Neural cell (in vitro differentiated cells): ENCODE data around the gene CCNT2. TPM values are rescaled to one million over a fixed set of nuclear protein-coding genes. Genes with fewer than 3 reads are reported as not detected.

Experiments
- H2AFZ ChIP-seq: fragments of 200-600, 300-800 bp; sonication (generic), shearing (Covaris generic); 2 replicates; pipeline ENCODE4 v1.6.0; 2014; ENCODE audit warnings: low read depth, mild to moderate bottlenecking, antibody characterized with exemption, low read length, moderate library complexity
- H3F3A ChIP-seq: fragments of 200-600 bp; shearing (Covaris generic); 2 replicates; pipeline ENCODE4 v1.6.1; 2016; ENCODE audit warnings: mild to moderate bottlenecking, moderate library complexity, mixed read lengths, antibody characterized with exemption, low read length; ENCODE audit not compliant: insufficient read depth, poor library complexity, severe bottlenecking
- H3K27ac ChIP-seq: fragments of 200-600, 300-800 bp; sonication (generic), shearing (Covaris generic); 2 replicates; pipeline ENCODE4 v1.5.1; 2014; ENCODE audit warnings: mild to moderate bottlenecking, low read length, moderate library complexity
- H3K27me3 ChIP-seq: fragments of 300-800, 200-600 bp; sonication (generic), shearing (Covaris generic); 2 replicates; pipeline ENCODE4 v1.6.0; 2014; ENCODE audit warnings: mild to moderate bottlenecking, low read depth, low read length, moderate library complexity; ENCODE audit not compliant: insufficient read depth
- H3K36me3 ChIP-seq: fragments of 300-800, 200-600 bp; sonication (generic), shearing (Covaris generic); 2 replicates; pipeline ENCODE4 v1.5.1; 2014; ENCODE audit warnings: mild to moderate bottlenecking, antibody characterized with exemption, low read length, moderate library complexity; ENCODE audit not compliant: insufficient read depth
- H3K4me2 ChIP-seq: fragments of 300-800, 200-600 bp; sonication (generic), shearing (Covaris generic); 2 replicates; pipeline ENCODE4 v1.6.0; 2014; ENCODE audit warnings: mild to moderate bottlenecking, low read length
- H3K4me3 ChIP-seq: fragments of 300-800, 200-600 bp; sonication (generic), shearing (Covaris generic); 2 replicates; pipeline ENCODE4 v1.5.1; 2014; ENCODE audit warnings: mild to moderate bottlenecking, low read length, moderate library complexity
- H3K79me2 ChIP-seq: fragments of 200-600 bp; shearing (Covaris generic); replicated peaks from 2 replicates; pipeline ENCODE4 v1.6.0; 2014; ENCODE audit warnings: mild to moderate bottlenecking, low read length, moderate library complexity; ENCODE audit not compliant: insufficient read depth
- H3K9ac ChIP-seq: fragments of 300-800, 200-600 bp; sonication (generic), shearing (Covaris generic); 2 replicates; pipeline ENCODE4 v1.6.1; 2016; ENCODE audit warnings: mild to moderate bottlenecking, low read length, mixed read lengths
- H3K9me2 ChIP-seq: fragments of 200-600 bp; shearing (Covaris generic); 2 replicates; pipeline ENCODE4 v1.6.1; 2016; ENCODE audit warnings: mild to moderate bottlenecking, low read length, mixed read lengths; ENCODE audit not compliant: insufficient read depth
- H3K9me3 ChIP-seq: fragments of 200-600, 300-800 bp; sonication (generic), shearing (Covaris generic); 2 replicates; pipeline ENCODE4 v1.6.1; 2016; ENCODE audit warnings: mild to moderate bottlenecking, mixed run types, low read length, moderate library complexity, mixed read lengths
- H4K20me1 ChIP-seq: fragments of 200-600 bp; shearing (Covaris generic); 2 replicates; pipeline ENCODE4 v1.6.1; 2016; ENCODE audit warnings: mild to moderate bottlenecking, mixed run types; ENCODE audit not compliant: insufficient read depth
- EP300 ChIP-seq: fragments of 450-650 bp; conservative IDR thresholded peaks from 2 replicates; pipeline ENCODE4 v1.6.1; 2014; ENCODE audit warnings: antibody characterized with exemption, mild to moderate bottlenecking, moderate library complexity; ENCODE audit not compliant: poor library complexity, severe bottlenecking
- EZH2 ChIP-seq: fragments of 200-600, 300-800 bp; shearing (Covaris generic), sonication (generic); IDR thresholded peaks from 2 replicates; pipeline ENCODE4 v1.6.1; 2014; ENCODE audit warnings: antibody characterized with exemption, low read length, borderline replicate concordance, mild to moderate bottlenecking; ENCODE audit not compliant: insufficient read depth, poor library complexity, severe bottlenecking
- MXI1 ChIP-seq: fragments of 450-650 bp; conservative IDR thresholded peaks from 2 replicates; pipeline ENCODE4 v1.6.1; 2014; ENCODE audit warnings: antibody characterized with exemption, mild to moderate bottlenecking; ENCODE audit not compliant: poor library complexity, severe bottlenecking
- POLR2AphosphoS5 ChIP-seq: IDR thresholded peaks from 2 replicates; pipeline ENCODE4 v1.6.1; 2012
- RAD21 ChIP-seq: fragments of 450-650 bp; conservative IDR thresholded peaks from 2 replicates; pipeline ENCODE4 v1.6.1; 2014; ENCODE audit warnings: antibody characterized with exemption, mild to moderate bottlenecking, moderate library complexity
- REST ChIP-seq: IDR thresholded peaks from 2 replicates; pipeline ENCODE4 v1.6.1; 2012; ENCODE audit warnings: borderline replicate concordance
- SMC3 ChIP-seq: fragments of 450-650 bp; conservative IDR thresholded peaks from 2 replicates; pipeline ENCODE4 v1.6.1; 2014; ENCODE audit warnings: antibody characterized with exemption, mild to moderate bottlenecking, moderate library complexity; ENCODE audit not compliant: poor library complexity
- TAF1 ChIP-seq: IDR thresholded peaks from 2 replicates; pipeline ENCODE4 v1.6.1; 2012; ENCODE audit warnings: low read depth
- polyA plus RNA-seq: library from polyadenylated mRNA; depleted of rRNA; stranded (reverse); fragments of >200 nt; gene quantifications from 2 replicates; pipeline ENCODE4 v1.2.3, GENCODE V29; 2014
- TF ChIP-seq, protein P1 (sequence below): fragments of 450-650 bp; IDR thresholded peaks from 2 replicates; pipeline ENCODE4 v1.5.1; 2014; ENCODE audit warnings: antibody characterized with exemption, mild to moderate bottlenecking, moderate library complexity; ENCODE audit not compliant: poor library complexity, severe bottlenecking

Gene CCNT2
- polyA plus RNA-seq, 1 donor from 2014 or later, result 134 TPM

- no peaks in the 10 kb centered on the region for H3K9me2 ChIP-seq
- H3K4me2 ChIP-seq, result no peak overlapping the region
- no peaks in the 10 kb centered on the region for H3K27me3 ChIP-seq
- no peaks in the 10 kb centered on the region for H3F3A ChIP-seq
- no peak for TF ChIP-seq TAF1
- no peak for TF ChIP-seq RAD21
- no peak for TF ChIP-seq MXI1
- TF ChIP-seq, protein P1, sequence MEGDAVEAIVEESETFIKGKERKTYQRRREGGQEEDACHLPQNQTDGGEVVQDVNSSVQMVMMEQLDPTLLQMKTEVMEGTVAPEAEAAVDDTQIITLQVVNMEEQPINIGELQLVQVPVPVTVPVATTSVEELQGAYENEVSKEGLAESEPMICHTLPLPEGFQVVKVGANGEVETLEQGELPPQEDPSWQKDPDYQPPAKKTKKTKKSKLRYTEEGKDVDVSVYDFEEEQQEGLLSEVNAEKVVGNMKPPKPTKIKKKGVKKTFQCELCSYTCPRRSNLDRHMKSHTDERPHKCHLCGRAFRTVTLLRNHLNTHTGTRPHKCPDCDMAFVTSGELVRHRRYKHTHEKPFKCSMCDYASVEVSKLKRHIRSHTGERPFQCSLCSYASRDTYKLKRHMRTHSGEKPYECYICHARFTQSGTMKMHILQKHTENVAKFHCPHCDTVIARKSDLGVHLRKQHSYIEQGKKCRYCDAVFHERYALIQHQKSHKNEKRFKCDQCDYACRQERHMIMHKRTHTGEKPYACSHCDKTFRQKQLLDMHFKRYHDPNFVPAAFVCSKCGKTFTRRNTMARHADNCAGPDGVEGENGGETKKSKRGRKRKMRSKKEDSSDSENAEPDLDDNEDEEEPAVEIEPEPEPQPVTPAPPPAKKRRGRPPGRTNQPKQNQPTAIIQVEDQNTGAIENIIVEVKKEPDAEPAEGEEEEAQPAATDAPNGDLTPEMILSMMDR, result no peak
- TF ChIP-seq POLR2AphosphoS5, result no peak
- TF ChIP-seq REST, result no peak
- no peak for TF ChIP-seq SMC3
- TF ChIP-seq EP300, result no peak
- TF ChIP-seq EZH2, result no peak
- H3K36me3 ChIP-seq, result peaks cover 5% of the 10 kb centered on the region
- H3K27ac ChIP-seq, result no peak overlapping the region
- H3K9ac ChIP-seq, result no peak overlapping the region
- H3K4me3 ChIP-seq, result no peak overlapping the region
- H3K9me3 ChIP-seq, result no peaks in the 10 kb centered on the region
- no peaks in the 10 kb centered on the region for H4K20me1 ChIP-seq
- H2AFZ ChIP-seq, result no peak overlapping the region
- peaks cover 7% of the 10 kb centered on the region for H3K79me2 ChIP-seq
These were observed 24.9 kb downstream of the CCNT2 start for GRCh38 chr2:134943540-134943939.

DNA sequence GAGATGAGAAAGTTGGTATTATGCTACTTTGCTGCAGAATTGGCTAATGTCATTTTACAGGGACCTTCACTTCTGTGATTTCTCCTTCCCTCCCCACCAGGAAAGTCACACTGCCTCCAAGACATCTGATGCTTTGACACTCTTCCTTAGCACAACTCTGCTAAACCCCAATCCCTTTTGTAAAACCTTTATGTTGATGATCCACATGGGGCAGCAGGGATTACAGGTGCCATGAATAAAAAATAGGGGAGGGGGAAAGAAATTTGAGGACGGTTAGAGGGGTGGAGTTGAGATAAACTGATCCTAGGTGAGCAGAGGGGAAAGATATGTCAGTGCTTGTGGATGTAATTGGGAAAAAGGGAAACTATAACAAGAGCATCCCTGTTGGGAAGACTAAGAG is 26.4 kb downstream of the CCNT2 start:
- H3K9me2 ChIP-seq, result no peaks in the 10 kb centered on the region
- H3K36me3 ChIP-seq, result peaks cover 5% of the 10 kb centered on the region
- peaks cover 3% of the 10 kb centered on the region for H3K79me2 ChIP-seq
- no peaks in the 10 kb centered on the region for H3K27me3 ChIP-seq
- no peaks in the 10 kb centered on the region for H3K9me3 ChIP-seq
- no peak overlapping the region for H3K9ac ChIP-seq
- no peak for TF ChIP-seq RAD21
- TF ChIP-seq EP300, result no peak
- TF ChIP-seq MXI1, result no peak
- TF ChIP-seq POLR2AphosphoS5, result no peak
- TF ChIP-seq TAF1, result no peak
- TF ChIP-seq SMC3, result no peak
- TF ChIP-seq, protein P1, result no peak
- TF ChIP-seq EZH2, result no peak
- TF ChIP-seq REST, result no peak
- no peak overlapping the region for H3K27ac ChIP-seq
- H3K4me3 ChIP-seq, result no peak overlapping the region
- no peak overlapping the region for H3K4me2 ChIP-seq
- no peaks in the 10 kb centered on the region for H4K20me1 ChIP-seq
- no peaks in the 10 kb centered on the region for H3F3A ChIP-seq
- H2AFZ ChIP-seq, result no peak overlapping the region
